Measurements from ENCODE around the gene MYOM1. TPM values are rescaled to one million over a fixed set of nuclear protein-coding genes. Genes with fewer than 3 reads are reported as not detected.
"Not testable (repeated sequence)": the region's sequence is repeated elsewhere in the genome, so short reads cannot be mapped to it uniquely, and the experiment has no call there.

The MYOM1 gene
- total RNA-seq, 1 donor from 2014 or later = 2.0 TPM

GRCh38 chr18:3054780-3055179 lies 165.0 kb downstream of the MYOM1 start:
- H3K4me1 Mint-ChIP-seq (ENCODE audit: unreplicated experiment) = peaks cover 23% of the 10 kb centered on the region
- no peak for DNase-seq (ENCODE audit: extremely low spot score, unreplicated experiment)
- TF ChIP-seq CTCF (conservative IDR thresholded peaks at IDR 0.05) = no peak
- H3K9me3 Mint-ChIP-seq = peaks cover 19% of the 10 kb centered on the region
- H3K27me3 Mint-ChIP-seq = no peaks in the 10 kb centered on the region
- H3K4me3 Mint-ChIP-seq = no peak overlapping the region
- H3K27ac Mint-ChIP-seq = no peak overlapping the region
- no peaks in the 10 kb centered on the region for H3K36me3 Mint-ChIP-seq

GRCh38 chr18:3054214-3054613 lies 165.6 kb downstream of the MYOM1 start:
- H3K36me3 Mint-ChIP-seq = no peaks in the 10 kb centered on the region
- H3K4me1 Mint-ChIP-seq (ENCODE audit: unreplicated experiment) = peaks cover 23% of the 10 kb centered on the region
- TF ChIP-seq CTCF (conservative IDR thresholded peaks at IDR 0.05) = no peak
- H3K27ac Mint-ChIP-seq = no peak overlapping the region
- H3K9me3 Mint-ChIP-seq = peaks cover 19% of the 10 kb centered on the region
- no peak for DNase-seq (ENCODE audit: extremely low spot score, unreplicated experiment)
- no peaks in the 10 kb centered on the region for H3K27me3 Mint-ChIP-seq
- H3K4me3 Mint-ChIP-seq = no peak overlapping the region

- H3K9me3 Mint-ChIP-seq = peaks cover 19% of the 10 kb centered on the region
- H3K27me3 Mint-ChIP-seq = peaks cover 1% of the 10 kb centered on the region
- TF ChIP-seq CTCF (conservative IDR thresholded peaks at IDR 0.05) = no peak
- H3K4me1 Mint-ChIP-seq (ENCODE audit: unreplicated experiment) = peaks cover 26% of the 10 kb centered on the region
- no peak overlapping the region for H3K4me3 Mint-ChIP-seq
- H3K36me3 Mint-ChIP-seq = no peaks in the 10 kb centered on the region
- no peak overlapping the region for H3K27ac Mint-ChIP-seq
- DNase-seq (ENCODE audit: extremely low spot score, unreplicated experiment) = no peak
These were observed 166.7 kb downstream of the MYOM1 start for GRCh38 chr18:3053081-3053480.

- Mint-ChIP-seq H3K27ac (peak overlapping the region; percentile 30), H3K36me3 (no peaks in the 10 kb centered on the region), H3K27me3 (peaks cover 2% of the 10 kb centered on the region), H3K9me3 (peaks cover 19% of the 10 kb centered on the region), H3K4me3 (no peak overlapping the region), H3K4me1 (ENCODE audit: unreplicated experiment) (peaks cover 26% of the 10 kb centered on the region)
- no peak for DNase-seq (ENCODE audit: extremely low spot score, unreplicated experiment)
- TF ChIP-seq CTCF (conservative IDR thresholded peaks at IDR 0.05) = no peak
These were observed 167.4 kb downstream of the MYOM1 start for GRCh38 chr18:3052411-3052758.

- Mint-ChIP-seq H3K4me1 (ENCODE audit: unreplicated experiment) (peaks cover 22% of the 10 kb centered on the region), H3K27me3 (peaks cover 2% of the 10 kb centered on the region), H3K9me3 (peaks cover 19% of the 10 kb centered on the region), H3K4me3 (no peak overlapping the region), H3K27ac (peak overlapping the region; percentile 30), H3K36me3 (no peaks in the 10 kb centered on the region)
- TF ChIP-seq CTCF (conservative IDR thresholded peaks at IDR 0.05) = no peak
- DNase-seq (ENCODE audit: extremely low spot score, unreplicated experiment) = no peak
These were observed 167.9 kb downstream of the MYOM1 start for GRCh38 chr18:3051718-3052410.

- H3K27ac Mint-ChIP-seq; H3K4me3 Mint-ChIP-seq; DNase-seq (ENCODE audit: extremely low spot score, unreplicated experiment); H3K27me3 Mint-ChIP-seq; H3K36me3 Mint-ChIP-seq: not testable (repeated sequence)
- peaks cover 19% of the 10 kb centered on the region for H3K9me3 Mint-ChIP-seq
- peaks cover 32% of the 10 kb centered on the region for H3K4me1 Mint-ChIP-seq (ENCODE audit: unreplicated experiment)
These were observed 169.8 kb downstream of the MYOM1 start for GRCh38 chr18:3049897-3050454.
